Activated naive CD4-positive, alpha-beta T cell treated with anti-CD3 and anti-CD28 coated beads, Interleukin-2, amount 50 U/mL, for 24 hours (primary cell): ENCODE results near the gene DNM3.

Experiments
- H3K27ac Mint-ChIP-seq: one replicate; pipeline ENCODE4 v1.8.0; 2021; ENCODE audit warnings: mild to moderate bottlenecking, mixed read lengths
- H3K27me3 Mint-ChIP-seq: one replicate; pipeline ENCODE4 v1.8.0; 2021; ENCODE audit warnings: mixed read lengths
- H3K36me3 Mint-ChIP-seq: one replicate; pipeline ENCODE4 v1.8.0; 2021; ENCODE audit warnings: mixed read lengths
- H3K4me1 Mint-ChIP-seq: one replicate; pipeline ENCODE4 v1.8.0; 2021; ENCODE audit warnings: mixed read lengths
- H3K4me3 Mint-ChIP-seq: one replicate; pipeline ENCODE4 v1.8.0; 2021; ENCODE audit warnings: mild to moderate bottlenecking, mixed read lengths
- H3K9me3 Mint-ChIP-seq: one replicate; pipeline ENCODE4 v1.8.0; 2021; ENCODE audit warnings: mixed read lengths

DNM3 gene

GRCh38 chr1:172086137-172086536, 244.8 kb downstream of the DNM3 start:
- Mint-ChIP-seq H3K27me3 (no peaks in the 10 kb centered on the region), H3K27ac (no peak overlapping the region), H3K36me3 (peaks cover 3% of the 10 kb centered on the region), H3K4me1 (peaks cover 6% of the 10 kb centered on the region), H3K4me3 (no peak overlapping the region), H3K9me3 (no peaks in the 10 kb centered on the region)

DNA sequence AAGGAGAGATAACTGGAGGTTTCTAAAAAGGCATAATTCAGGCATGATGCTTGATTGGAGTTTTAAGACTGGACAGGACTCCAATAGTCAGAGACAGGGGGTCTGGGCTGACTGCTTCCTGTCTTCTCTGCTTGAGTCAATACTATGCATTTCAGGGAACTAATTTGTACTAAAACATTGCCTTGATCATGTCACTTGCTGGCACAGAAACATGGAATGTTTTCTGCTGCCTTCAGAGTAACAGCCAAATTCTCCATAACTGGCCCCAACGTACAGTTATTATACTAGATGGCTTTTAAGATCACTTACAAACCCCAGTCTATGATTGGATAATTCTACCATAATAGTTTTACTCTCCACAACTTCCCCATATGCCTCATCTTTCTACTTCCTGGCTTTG, 247.0 kb downstream of the DNM3 start:
- peaks cover 6% of the 10 kb centered on the region for H3K4me1 Mint-ChIP-seq
- H3K27me3 Mint-ChIP-seq, result no peaks in the 10 kb centered on the region
- H3K36me3 Mint-ChIP-seq, result no peaks in the 10 kb centered on the region
- no peaks in the 10 kb centered on the region for H3K9me3 Mint-ChIP-seq
- H3K4me3 Mint-ChIP-seq, result no peak overlapping the region
- no peak overlapping the region for H3K27ac Mint-ChIP-seq

GRCh38 chr1:172089768-172090510, 248.6 kb downstream of the DNM3 start:
- Mint-ChIP-seq H3K27me3 (no peaks in the 10 kb centered on the region), H3K9me3 (no peaks in the 10 kb centered on the region), H3K36me3 (no peaks in the 10 kb centered on the region), H3K27ac (peak overlapping the region; percentile 68), H3K4me1 (peaks cover 6% of the 10 kb centered on the region), H3K4me3 (peak overlapping the region; percentile 27)

GRCh38 chr1:172090511-172090817, 249.2 kb downstream of the DNM3 start:
- Mint-ChIP-seq H3K4me1 (peaks cover 6% of the 10 kb centered on the region), H3K9me3 (no peaks in the 10 kb centered on the region), H3K4me3 (peak overlapping the region; percentile 27), H3K27me3 (no peaks in the 10 kb centered on the region), H3K27ac (peak overlapping the region; percentile 68), H3K36me3 (no peaks in the 10 kb centered on the region)

DNA sequence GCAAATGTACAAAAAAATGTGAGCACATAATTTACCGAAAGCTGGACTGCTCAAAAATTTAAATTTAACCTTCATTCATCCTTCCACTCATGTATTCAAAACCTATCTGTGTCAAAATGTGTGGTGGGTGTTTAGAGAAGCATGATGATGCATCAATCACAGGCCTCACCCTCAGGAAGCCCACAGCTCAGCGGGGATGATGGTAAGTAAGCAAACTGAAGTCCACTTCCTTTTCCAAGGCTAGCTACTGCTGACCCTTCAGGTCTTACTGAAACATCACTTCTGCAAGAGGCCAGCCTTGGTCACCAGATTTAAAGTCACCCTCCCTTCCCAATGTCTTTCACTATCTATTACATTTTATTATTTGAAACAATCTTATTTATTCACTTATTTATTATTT, 254.5 kb downstream of the DNM3 start:
- Mint-ChIP-seq H3K27me3 (no peaks in the 10 kb centered on the region), H3K4me3 (no peak overlapping the region), H3K36me3 (no peaks in the 10 kb centered on the region), H3K4me1 (no peaks in the 10 kb centered on the region), H3K27ac (no peak overlapping the region), H3K9me3 (no peaks in the 10 kb centered on the region)

- H3K4me1 Mint-ChIP-seq, result no peaks in the 10 kb centered on the region
- no peak overlapping the region for H3K4me3 Mint-ChIP-seq
- H3K9me3 Mint-ChIP-seq, result no peaks in the 10 kb centered on the region
- peaks cover 10% of the 10 kb centered on the region for H3K27me3 Mint-ChIP-seq
- no peak overlapping the region for H3K27ac Mint-ChIP-seq
- H3K36me3 Mint-ChIP-seq, result peaks cover 2% of the 10 kb centered on the region
Measured at GRCh38 chr1:172105230-172105629, 263.9 kb downstream of the DNM3 start.

DNA sequence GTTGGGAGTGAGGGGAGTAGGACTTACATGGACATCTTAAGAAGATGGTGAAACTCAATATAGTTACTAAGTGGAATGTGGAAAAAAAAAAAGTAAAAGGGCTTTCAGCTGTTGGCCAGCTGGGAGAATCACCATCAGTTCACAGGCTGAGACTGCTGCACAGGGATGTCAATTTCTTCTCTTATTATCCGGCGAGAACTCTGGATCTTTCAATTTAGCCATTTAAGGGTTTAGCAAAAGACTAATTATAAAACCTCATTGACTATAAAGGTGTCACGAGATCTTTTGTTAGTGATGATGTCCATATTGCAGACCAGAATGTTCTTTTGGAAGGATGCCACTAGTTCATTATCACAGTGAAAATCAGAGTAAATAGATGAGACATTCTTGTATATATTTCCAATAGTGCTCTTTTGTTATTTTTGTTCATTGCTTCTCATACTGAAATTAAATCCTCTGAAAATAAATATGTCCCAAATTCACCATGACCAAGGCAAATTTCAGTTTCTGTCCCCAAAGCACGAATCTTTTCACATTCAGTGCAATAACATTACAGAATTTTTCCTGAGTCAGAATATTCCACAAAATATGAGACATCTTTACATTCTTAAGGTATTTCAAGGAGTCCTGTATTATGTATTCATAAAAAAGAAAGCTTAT, 266.1 kb downstream of the DNM3 start:
- no peak overlapping the region for H3K4me3 Mint-ChIP-seq
- H3K36me3 Mint-ChIP-seq, result peaks cover 2% of the 10 kb centered on the region
- peaks cover 10% of the 10 kb centered on the region for H3K27me3 Mint-ChIP-seq
- no peaks in the 10 kb centered on the region for H3K4me1 Mint-ChIP-seq
- H3K9me3 Mint-ChIP-seq, result no peaks in the 10 kb centered on the region
- H3K27ac Mint-ChIP-seq, result no peak overlapping the region

GRCh38 chr1:172108161-172108893, 267.0 kb downstream of the DNM3 start:
- Mint-ChIP-seq H3K27ac (no peak overlapping the region), H3K4me1 (no peaks in the 10 kb centered on the region)

GRCh38 chr1:172109359-172109758, 268.1 kb downstream of the DNM3 start:
- peaks cover 10% of the 10 kb centered on the region for H3K27me3 Mint-ChIP-seq
- H3K4me3 Mint-ChIP-seq, result no peak overlapping the region
- no peaks in the 10 kb centered on the region for H3K4me1 Mint-ChIP-seq
- no peaks in the 10 kb centered on the region for H3K9me3 Mint-ChIP-seq
- H3K27ac Mint-ChIP-seq, result no peak overlapping the region
- peaks cover 2% of the 10 kb centered on the region for H3K36me3 Mint-ChIP-seq

More at GRCh38 chr1:172108161-172108893, 267.0 kb downstream of the DNM3 start:
- peaks cover 2% of the 10 kb centered on the region for H3K36me3 Mint-ChIP-seq
- no peak overlapping the region for H3K4me3 Mint-ChIP-seq
- no peaks in the 10 kb centered on the region for H3K9me3 Mint-ChIP-seq
- peaks cover 10% of the 10 kb centered on the region for H3K27me3 Mint-ChIP-seq

- Mint-ChIP-seq H3K4me1 (peaks cover 5% of the 10 kb centered on the region), H3K36me3 (no peaks in the 10 kb centered on the region), H3K4me3 (no peak overlapping the region), H3K27ac (no peak overlapping the region), H3K27me3 (peaks cover 6% of the 10 kb centered on the region), H3K9me3 (no peaks in the 10 kb centered on the region)
Measured at GRCh38 chr1:172112576-172112975, 271.3 kb downstream of the DNM3 start.

DNA sequence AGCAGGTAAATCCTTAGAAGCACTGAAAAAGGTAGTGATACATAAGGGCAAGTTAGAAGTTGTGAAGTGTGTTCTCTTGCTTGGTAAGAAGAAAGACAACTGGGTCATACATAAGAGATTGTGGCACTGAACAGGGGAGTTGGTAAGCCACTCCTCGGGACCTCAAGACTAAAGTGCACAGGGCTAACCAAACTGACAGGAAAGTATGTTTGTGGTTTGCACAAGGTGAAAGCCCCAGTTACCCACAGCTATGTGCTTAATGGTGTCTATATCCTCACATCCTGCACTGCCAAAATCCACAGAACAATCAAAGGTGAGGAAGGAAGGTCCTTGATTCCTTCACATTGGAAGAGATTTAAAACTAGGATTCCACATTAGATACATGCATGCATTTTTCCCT, 276.5 kb downstream of the DNM3 start:
- Mint-ChIP-seq H3K4me3 (no peak overlapping the region), H3K9me3 (no peaks in the 10 kb centered on the region)

DNA sequence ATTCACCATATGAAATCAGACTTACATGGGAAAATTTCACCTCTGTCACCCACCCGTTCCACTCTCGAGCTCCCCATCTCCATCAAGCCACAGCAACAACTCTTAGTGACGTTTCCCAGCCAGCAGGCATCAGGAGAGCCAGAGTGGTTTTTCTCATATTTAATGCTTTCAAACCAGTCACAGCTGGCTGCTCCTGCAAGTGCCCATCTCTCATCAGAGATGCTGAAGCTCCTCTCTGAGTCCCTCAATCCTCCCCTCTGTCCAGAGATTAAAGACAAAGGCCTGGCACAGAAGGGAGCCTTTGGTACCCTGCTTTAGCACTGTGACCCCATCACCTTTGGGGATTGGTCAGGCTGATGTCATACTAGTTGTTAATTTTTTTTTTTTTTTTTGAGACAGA, 277.3 kb downstream of the DNM3 start:
- H3K9me3 Mint-ChIP-seq, result no peaks in the 10 kb centered on the region
- no peaks in the 10 kb centered on the region for H3K27me3 Mint-ChIP-seq
- H3K4me1 Mint-ChIP-seq, result peaks cover 26% of the 10 kb centered on the region
- peaks cover 2% of the 10 kb centered on the region for H3K36me3 Mint-ChIP-seq
- peak overlapping the region; percentile 15 for H3K27ac Mint-ChIP-seq
- H3K4me3 Mint-ChIP-seq, result no peak overlapping the region

More for the DNA sequence above, 276.5 kb downstream of the DNM3 start:
- Mint-ChIP-seq H3K27ac (peak overlapping the region; percentile 33), H3K4me1 (peaks cover 26% of the 10 kb centered on the region), H3K27me3 (no peaks in the 10 kb centered on the region), H3K36me3 (peaks cover 2% of the 10 kb centered on the region)

DNA sequence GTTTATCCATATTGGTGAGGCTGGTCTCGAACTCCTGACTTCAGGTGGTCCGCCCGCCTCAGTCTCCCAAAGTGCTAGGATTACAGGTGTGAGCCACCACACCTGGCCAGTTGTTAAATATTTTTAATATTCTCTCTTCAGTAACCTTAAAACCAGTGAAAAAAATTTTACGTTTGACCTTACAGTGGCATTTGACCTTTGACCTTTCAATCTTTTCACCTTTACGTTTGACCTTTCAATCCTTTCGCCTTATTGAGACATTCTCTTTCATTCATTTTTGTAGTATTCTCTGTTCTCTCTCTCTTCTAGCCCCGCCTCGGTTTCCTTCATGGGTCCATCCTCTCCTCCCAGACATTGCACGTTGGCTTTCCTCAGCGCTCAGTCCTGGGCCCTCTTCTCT, 277.9 kb downstream of the DNM3 start:
- Mint-ChIP-seq H3K27ac (no peak overlapping the region), H3K4me3 (no peak overlapping the region), H3K4me1 (peaks cover 26% of the 10 kb centered on the region), H3K36me3 (peaks cover 2% of the 10 kb centered on the region), H3K27me3 (no peaks in the 10 kb centered on the region), H3K9me3 (no peaks in the 10 kb centered on the region)

- Mint-ChIP-seq H3K27me3 (no peaks in the 10 kb centered on the region), H3K27ac (no peak overlapping the region), H3K4me3 (no peak overlapping the region), H3K4me1 (peaks cover 26% of the 10 kb centered on the region), H3K36me3 (peaks cover 2% of the 10 kb centered on the region), H3K9me3 (no peaks in the 10 kb centered on the region)
Measured at GRCh38 chr1:172120381-172120780, 279.1 kb downstream of the DNM3 start.

- no peak overlapping the region for H3K27ac Mint-ChIP-seq
- H3K27me3 Mint-ChIP-seq, result no peaks in the 10 kb centered on the region
- no peaks in the 10 kb centered on the region for H3K9me3 Mint-ChIP-seq
- peaks cover 2% of the 10 kb centered on the region for H3K36me3 Mint-ChIP-seq
- H3K4me1 Mint-ChIP-seq, result peaks cover 26% of the 10 kb centered on the region
- H3K4me3 Mint-ChIP-seq, result no peak overlapping the region
Measured at GRCh38 chr1:172121081-172121717, 279.9 kb downstream of the DNM3 start.

DNA sequence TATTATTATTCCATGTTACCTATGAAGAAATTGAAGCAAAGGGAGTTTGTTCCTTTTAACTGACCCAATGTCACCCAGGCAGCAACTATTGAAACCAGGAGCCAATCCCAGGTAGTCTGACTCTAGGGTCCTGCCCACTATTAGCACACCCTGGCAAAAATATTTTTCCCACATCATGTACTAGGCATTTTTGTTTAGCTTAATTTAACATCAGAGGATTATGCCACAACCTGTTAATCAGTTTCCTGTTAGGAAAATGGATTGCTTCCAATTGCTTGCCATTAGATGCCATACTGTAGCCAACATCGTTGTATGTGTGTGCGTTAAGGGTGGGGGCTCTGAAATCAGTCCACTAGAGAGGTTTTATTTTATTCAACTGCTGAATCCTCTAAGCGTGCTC, 281.1 kb downstream of the DNM3 start:
- Mint-ChIP-seq H3K27ac (no peak overlapping the region), H3K9me3 (no peaks in the 10 kb centered on the region), H3K36me3 (peaks cover 2% of the 10 kb centered on the region), H3K27me3 (no peaks in the 10 kb centered on the region), H3K4me1 (peaks cover 23% of the 10 kb centered on the region), H3K4me3 (no peak overlapping the region)
